Neural progenitor cell (in vitro differentiated cells): ENCODE data around the gene MYO10. TPM values are rescaled to one million over a fixed set of nuclear protein-coding genes. Genes with fewer than 3 reads are reported as not detected.
"Not testable (repeated sequence)": the region's sequence is repeated elsewhere in the genome, so short reads cannot be mapped to it uniquely, and the experiment has no call there.

Experiments used
- DNase-seq: peaks from one replicate; pipeline ENCODE4 v3.0.0-alpha.2; 2016; ENCODE audit warnings: low spot score
- H2AFZ ChIP-seq: fragments of 200-600 bp; sonication (generic); replicated peaks from 2 replicates; pipeline ENCODE4 v1.6.1; 2016; ENCODE audit warnings: antibody characterized with exemption
- H3F3A ChIP-seq: fragments of 200-600 bp; sonication (generic); 2 replicates; pipeline ENCODE4 v1.6.1; 2016; ENCODE audit warnings: antibody characterized with exemption, low read depth
- H3K27ac ChIP-seq: fragments of 200-600 bp; sonication (generic); 2 replicates; pipeline ENCODE4 v1.5.1; 2016; ENCODE audit warnings: mild to moderate bottlenecking
- H3K27me3 ChIP-seq: fragments of 200-600 bp; sonication (generic); 2 replicates; pipeline ENCODE4 v1.6.1; 2016; ENCODE audit warnings: mild to moderate bottlenecking, moderate library complexity
- H3K36me3 ChIP-seq: fragments of 200-600 bp; sonication (generic); 2 replicates; pipeline ENCODE4 v1.5.1; 2016
- H3K4me1 ChIP-seq: fragments of 200-600 bp; sonication (generic); 2 replicates; pipeline ENCODE4 v1.6.1; 2016; ENCODE audit warnings: mixed run types
- H3K4me2 ChIP-seq: fragments of 200-600 bp; sonication (generic); 2 replicates; pipeline ENCODE4 v1.6.1; 2016
- H3K4me3 ChIP-seq: fragments of 200-600 bp; sonication (generic); 2 replicates; pipeline ENCODE4 v1.5.1; 2016
- H3K79me2 ChIP-seq: fragments of 200-600 bp; sonication (generic); 2 replicates; pipeline ENCODE4 v1.6.1; 2016; ENCODE audit warnings: low read depth
- H3K9ac ChIP-seq: fragments of 200-600 bp; sonication (generic); 2 replicates; pipeline ENCODE4 v1.6.1; 2016
- H3K9me3 ChIP-seq: fragments of 200-600 bp; sonication (generic); 2 replicates; pipeline ENCODE4 v1.5.1; 2016; ENCODE audit warnings: low read depth
- H4K20me1 ChIP-seq: fragments of 200-600 bp; sonication (generic); 2 replicates; pipeline ENCODE4 v1.6.1; 2016; ENCODE audit warnings: low read depth
- H3K27ac Mint-ChIP-seq: 3 replicates; pipeline ENCODE4 v1.8.0; 2021; ENCODE audit warnings: mixed read lengths
- H3K27me3 Mint-ChIP-seq: 2 replicates; pipeline ENCODE4 v1.8.0; 2022; ENCODE audit warnings: low read depth, mild to moderate bottlenecking, inconsistent platforms, moderate library complexity, mixed read lengths; ENCODE audit not compliant: insufficient read depth
- H3K36me3 Mint-ChIP-seq: 3 replicates; pipeline ENCODE4 v1.8.0; 2021; ENCODE audit warnings: mixed read lengths
- H3K4me1 Mint-ChIP-seq: 3 replicates; pipeline ENCODE4 v1.8.0; 2021; ENCODE audit warnings: mixed read lengths
- H3K4me3 Mint-ChIP-seq: 3 replicates; pipeline ENCODE4 v1.8.0; 2021; ENCODE audit warnings: mild to moderate bottlenecking, moderate library complexity, mixed read lengths
- H3K9me3 Mint-ChIP-seq: 3 replicates; pipeline ENCODE4 v1.8.0; 2020; ENCODE audit warnings: mixed read lengths
- CTCF ChIP-seq: fragments of 200-600 bp; sonication (generic); IDR thresholded peaks from 2 replicates; pipeline ENCODE4 v1.5.1; 2017; ENCODE audit warnings: antibody characterized with exemption, mild to moderate bottlenecking
- EZH2 ChIP-seq: fragments of 200-600 bp; sonication (generic); IDR thresholded peaks from 2 replicates; pipeline ENCODE4 v1.6.1; 2017; ENCODE audit warnings: antibody characterized with exemption, mild to moderate bottlenecking, moderate library complexity
- EZH2phosphoT487 ChIP-seq: fragments of 200-600 bp; sonication (generic); IDR thresholded peaks from 2 replicates; pipeline ENCODE4 v1.6.1; 2017; ENCODE audit warnings: antibody characterized with exemption
- total RNA-seq: library from RNA; depleted of rRNA; stranded (reverse); fragments of >200 nt; gene quantifications from 2 replicates; pipeline ENCODE4 v1.2.3, GENCODE V29; 2015; ENCODE audit warnings: low replicate concordance

Gene MYO10
- total RNA-seq, 1 donor from 2014 or later, result 39.1 TPM

GRCh38 chr5:16757989-16758501 is 178.0 kb downstream of the MYO10 start:
- no peak overlapping the region for H2AFZ ChIP-seq
- Mint-ChIP-seq H3K4me1 (peaks cover 34% of the 10 kb centered on the region), H3K36me3 (peaks cover 20% of the 10 kb centered on the region), H3K9me3 (no peaks in the 10 kb centered on the region), H3K27ac (no peak overlapping the region), H3K4me3 (no peak overlapping the region), H3K27me3 (no peaks in the 10 kb centered on the region)
- no peak for DNase-seq
- H4K20me1 ChIP-seq, result no peaks in the 10 kb centered on the region
- no peak for TF ChIP-seq EZH2
- TF ChIP-seq EZH2phosphoT487, result no peak
- TF ChIP-seq CTCF, result no peak
- no peak overlapping the region for H3K9ac ChIP-seq
- no peak overlapping the region for H3K4me2 ChIP-seq
- peak overlapping the region; percentile 58 for H3K27ac ChIP-seq
- H3K79me2 ChIP-seq, result no peaks in the 10 kb centered on the region
- H3K4me3 ChIP-seq, result no peak overlapping the region
- H3K9me3 ChIP-seq, result no peaks in the 10 kb centered on the region
- H3F3A ChIP-seq, result peaks cover 46% of the 10 kb centered on the region
- peaks cover 34% of the 10 kb centered on the region for H3K4me1 ChIP-seq
- H3K27me3 ChIP-seq, result no peaks in the 10 kb centered on the region
- H3K36me3 ChIP-seq, result peaks cover 7% of the 10 kb centered on the region

- Histone ChIP-seq H3F3A (peaks cover 49% of the 10 kb centered on the region), H3K27ac (peak overlapping the region; percentile 58), H3K4me1 (peaks cover 34% of the 10 kb centered on the region)
- not testable (repeated sequence) for H3K36me3 ChIP-seq, H3K4me3 Mint-ChIP-seq, H3K27me3 ChIP-seq, H4K20me1 ChIP-seq, H3K4me3 ChIP-seq, DNase-seq, H2AFZ ChIP-seq, H3K4me2 ChIP-seq, H3K79me2 ChIP-seq, H3K9me3 Mint-ChIP-seq, H3K9me3 ChIP-seq, H3K27me3 Mint-ChIP-seq, H3K27ac Mint-ChIP-seq, H3K9ac ChIP-seq
- Mint-ChIP-seq H3K36me3 (peaks cover 24% of the 10 kb centered on the region), H3K4me1 (peaks cover 38% of the 10 kb centered on the region)
These were observed 178.5 kb downstream of the MYO10 start for GRCh38 chr5:16757577-16757976.

GRCh38 chr5:16757146-16757545 is 178.9 kb downstream of the MYO10 start:
- H3K9ac ChIP-seq, result no peak overlapping the region
- H4K20me1 ChIP-seq, result no peaks in the 10 kb centered on the region
- peaks cover 52% of the 10 kb centered on the region for H3F3A ChIP-seq
- Mint-ChIP-seq H3K27me3 (no peaks in the 10 kb centered on the region), H3K36me3 (peaks cover 21% of the 10 kb centered on the region), H3K27ac (peak overlapping the region; percentile 81), H3K9me3 (no peaks in the 10 kb centered on the region), H3K4me1 (peaks cover 40% of the 10 kb centered on the region), H3K4me3 (no peak overlapping the region)
- no peak overlapping the region for H3K4me2 ChIP-seq
- no peak overlapping the region for H3K4me3 ChIP-seq
- no peak for DNase-seq
- no peaks in the 10 kb centered on the region for H3K9me3 ChIP-seq
- no peak for TF ChIP-seq EZH2phosphoT487
- no peak for TF ChIP-seq EZH2
- no peak for TF ChIP-seq CTCF
- no peak overlapping the region for H2AFZ ChIP-seq
- H3K4me1 ChIP-seq, result peaks cover 35% of the 10 kb centered on the region
- H3K27ac ChIP-seq, result peak overlapping the region; percentile 26
- H3K79me2 ChIP-seq, result no peaks in the 10 kb centered on the region
- H3K36me3 ChIP-seq, result peaks cover 5% of the 10 kb centered on the region
- no peaks in the 10 kb centered on the region for H3K27me3 ChIP-seq

GRCh38 chr5:16756692-16757091 is 179.4 kb downstream of the MYO10 start:
- DNase-seq, result no peak
- no peak for TF ChIP-seq CTCF
- TF ChIP-seq EZH2, result no peak
- no peak for TF ChIP-seq EZH2phosphoT487
- H4K20me1 ChIP-seq, result no peaks in the 10 kb centered on the region

More at GRCh38 chr5:16756692-16757091, 179.4 kb downstream of the MYO10 start:
- peaks cover 52% of the 10 kb centered on the region for H3F3A ChIP-seq
- Mint-ChIP-seq H3K36me3 (peaks cover 22% of the 10 kb centered on the region), H3K4me3 (no peak overlapping the region), H3K9me3 (no peaks in the 10 kb centered on the region), H3K27me3 (no peaks in the 10 kb centered on the region), H3K27ac (peak overlapping the region; percentile 6), H3K4me1 (peaks cover 43% of the 10 kb centered on the region)
- no peaks in the 10 kb centered on the region for H3K79me2 ChIP-seq
- no peak overlapping the region for H3K9ac ChIP-seq
- H3K36me3 ChIP-seq, result peaks cover 5% of the 10 kb centered on the region
- H3K4me2 ChIP-seq, result no peak overlapping the region
- peak overlapping the region; percentile 53 for H3K27ac ChIP-seq
- H3K4me3 ChIP-seq, result no peak overlapping the region
- H3K9me3 ChIP-seq, result no peaks in the 10 kb centered on the region
- H2AFZ ChIP-seq, result no peak overlapping the region
- no peaks in the 10 kb centered on the region for H3K27me3 ChIP-seq
- peaks cover 39% of the 10 kb centered on the region for H3K4me1 ChIP-seq
